ENCODE measurements around the gene TRIM49B.
"Not testable (repeated sequence)": the region's sequence is repeated elsewhere in the genome, so short reads cannot be mapped to it uniquely, and the experiment has no call there.

- TF ChIP-seq POLR2A (IDR thresholded peaks at IDR 0.05; ENCODE audit: low read depth, low read length); TAF1 (IDR thresholded peaks at IDR 0.05; ENCODE audit: low read depth, low read length); PAX5 (IDR thresholded peaks at IDR 0.05; ENCODE audit: insufficient read depth, low read length, severe bottlenecking): not testable (repeated sequence)
These were observed 41.3 kb downstream of the TRIM49B start for GRCh38 chr11:49069897-49070296.
